Activated B cell treated with CpG ODN at 0.5 μM for 24 hours (primary cell): Measurements from ENCODE around the gene ONECUT3. TPM values are rescaled to one million over a fixed set of nuclear protein-coding genes. Genes with fewer than 3 reads are reported as not detected.

Source experiments
- ATAC-seq: fragments of 200-7000 bp; cut with Tn5 transposase; one replicate; pipeline ENCODE4 v1.10.0; 2021; ENCODE audit warnings: low read depth, mild to moderate bottlenecking, moderate library complexity
- CTCF ChIA-PET: fragments of 350-600 bp; sonication (Branson Sonifier 250); formaldehyde crosslinking; loops from one replicate; lab custom pipeline; 2021; ENCODE audit warnings: antibody characterized with exemption; lab: Charles Lee
- POLR2A ChIA-PET: fragments of 350-600 bp; sonication (Branson Sonifier 250); formaldehyde crosslinking; loops from one replicate; lab custom pipeline; 2021; ENCODE audit warnings: antibody characterized with exemption; lab: Charles Lee
- DNase-seq: peaks from one replicate; pipeline ENCODE4 v3.0.0; 2022
- H3K27ac Mint-ChIP-seq: one replicate; pipeline ENCODE4 v1.8.0; 2020; ENCODE audit warnings: mixed read lengths
- H3K27me3 Mint-ChIP-seq: one replicate; pipeline ENCODE4 v1.8.0; 2021; ENCODE audit warnings: mixed read lengths
- H3K36me3 Mint-ChIP-seq: one replicate; pipeline ENCODE4 v1.8.0; 2021; ENCODE audit warnings: low read depth, mixed read lengths
- H3K4me1 Mint-ChIP-seq: one replicate; pipeline ENCODE4 v1.8.0; 2021; ENCODE audit warnings: mixed read lengths
- H3K4me3 Mint-ChIP-seq: one replicate; pipeline ENCODE4 v1.8.0; 2020; ENCODE audit warnings: mild to moderate bottlenecking, mixed read lengths
- H3K9me3 Mint-ChIP-seq: one replicate; pipeline ENCODE4 v1.8.0; 2020; ENCODE audit warnings: mixed read lengths
- intact Hi-C: fragments of 100-400 bp; cut with micrococcal nuclease; formaldehyde crosslinking; loops from one replicate; pipeline ENCODE4 v1.15.1; 2024
- total RNA-seq: library from RNA; stranded (reverse); gene quantifications from 2 replicates; pipeline ENCODE4 v1.2.3, GENCODE V29; 2022
- TF ChIP-seq, protein P1 (sequence below): fragments of 200-600 bp; IDR thresholded peaks from one replicate; pipeline ENCODE4 v1.8.0; 2022; ENCODE audit warnings: antibody characterized with exemption, mild to moderate bottlenecking

ONECUT3 gene
- total RNA-seq, 1 donor from 2014 or later, result not detected

DNA sequence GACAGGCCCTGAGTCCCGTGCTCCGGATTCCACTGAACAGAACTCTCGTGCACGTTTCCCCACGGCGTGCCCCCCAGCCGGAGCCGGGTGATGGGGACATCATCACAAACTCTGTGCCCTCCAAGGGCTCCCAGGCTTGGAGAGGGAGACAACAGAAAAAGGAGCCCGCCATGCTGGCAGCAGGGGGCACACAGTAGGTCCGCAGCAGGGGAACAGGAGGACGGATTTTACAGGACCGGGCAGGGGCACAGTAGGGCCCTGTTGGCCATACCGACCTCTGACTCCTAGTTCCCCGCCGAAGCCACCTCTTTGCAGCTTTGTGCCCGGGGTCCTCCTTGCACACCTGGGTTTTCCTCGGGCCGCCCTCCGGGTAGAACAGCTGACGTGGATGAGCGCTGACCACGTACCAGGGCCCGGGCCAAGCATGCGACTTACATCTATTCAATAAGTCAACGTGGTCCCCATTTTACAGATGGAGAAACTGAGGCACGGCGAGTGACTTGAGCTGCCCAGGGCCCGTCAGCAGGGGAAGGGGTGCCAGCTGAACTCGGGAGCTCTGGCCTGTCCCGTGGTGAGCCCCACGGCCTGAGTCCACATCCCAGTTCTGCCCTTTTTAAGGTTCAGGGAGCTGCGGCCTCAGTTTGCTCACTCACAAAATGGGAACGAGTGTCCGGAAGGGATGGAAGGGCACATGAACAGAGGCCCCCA, 10.2 kb upstream of the ONECUT3 start:
- TF ChIP-seq, protein P1, sequence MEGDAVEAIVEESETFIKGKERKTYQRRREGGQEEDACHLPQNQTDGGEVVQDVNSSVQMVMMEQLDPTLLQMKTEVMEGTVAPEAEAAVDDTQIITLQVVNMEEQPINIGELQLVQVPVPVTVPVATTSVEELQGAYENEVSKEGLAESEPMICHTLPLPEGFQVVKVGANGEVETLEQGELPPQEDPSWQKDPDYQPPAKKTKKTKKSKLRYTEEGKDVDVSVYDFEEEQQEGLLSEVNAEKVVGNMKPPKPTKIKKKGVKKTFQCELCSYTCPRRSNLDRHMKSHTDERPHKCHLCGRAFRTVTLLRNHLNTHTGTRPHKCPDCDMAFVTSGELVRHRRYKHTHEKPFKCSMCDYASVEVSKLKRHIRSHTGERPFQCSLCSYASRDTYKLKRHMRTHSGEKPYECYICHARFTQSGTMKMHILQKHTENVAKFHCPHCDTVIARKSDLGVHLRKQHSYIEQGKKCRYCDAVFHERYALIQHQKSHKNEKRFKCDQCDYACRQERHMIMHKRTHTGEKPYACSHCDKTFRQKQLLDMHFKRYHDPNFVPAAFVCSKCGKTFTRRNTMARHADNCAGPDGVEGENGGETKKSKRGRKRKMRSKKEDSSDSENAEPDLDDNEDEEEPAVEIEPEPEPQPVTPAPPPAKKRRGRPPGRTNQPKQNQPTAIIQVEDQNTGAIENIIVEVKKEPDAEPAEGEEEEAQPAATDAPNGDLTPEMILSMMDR, result no peak
- DNase-seq, result no peak
- no peak for ATAC-seq
- H3K4me3 Mint-ChIP-seq, result no peak overlapping the region
- H3K27me3 Mint-ChIP-seq, result peaks cover 18% of the 10 kb centered on the region
- H3K9me3 Mint-ChIP-seq, result peaks cover 5% of the 10 kb centered on the region
- intact Hi-C loops, result no loop called here
- CTCF ChIA-PET, result no interaction called here
- H3K36me3 Mint-ChIP-seq, result no peaks in the 10 kb centered on the region
- POLR2A ChIA-PET, result no interaction called here
- H3K4me1 Mint-ChIP-seq, result peaks cover 13% of the 10 kb centered on the region
- no peak overlapping the region for H3K27ac Mint-ChIP-seq

GRCh38 chr19:1744133-1744665, 9.1 kb upstream of the ONECUT3 start:
- H3K4me3 Mint-ChIP-seq, result no peak overlapping the region
- H3K27ac Mint-ChIP-seq, result no peak overlapping the region
- intact Hi-C loops, result no loop called here

GRCh38 chr19:1744822-1745563, 8.3 kb upstream of the ONECUT3 start:
- CTCF ChIA-PET, result no interaction called here
- Mint-ChIP-seq H3K4me1 (peaks cover 15% of the 10 kb centered on the region), H3K9me3 (peaks cover 5% of the 10 kb centered on the region), H3K36me3 (no peaks in the 10 kb centered on the region), H3K27ac (no peak overlapping the region), H3K4me3 (no peak overlapping the region), H3K27me3 (peaks cover 16% of the 10 kb centered on the region)
- no peak for DNase-seq
- intact Hi-C loops, result no loop called here
- POLR2A ChIA-PET, result no interaction called here
- TF ChIP-seq, protein P1, result no peak
- no peak for ATAC-seq

More at GRCh38 chr19:1744133-1744665, 9.1 kb upstream of the ONECUT3 start:
- Mint-ChIP-seq H3K9me3 (peaks cover 5% of the 10 kb centered on the region), H3K27me3 (peaks cover 15% of the 10 kb centered on the region), H3K36me3 (no peaks in the 10 kb centered on the region), H3K4me1 (peaks cover 13% of the 10 kb centered on the region)
- ChIA-PET POLR2A (no interaction called here), CTCF (no interaction called here)
- ATAC-seq (no peak), DNase-seq (no peak)
- TF ChIP-seq, protein P1, result no peak

GRCh38 chr19:1745589-1746031, 7.7 kb upstream of the ONECUT3 start:
- Mint-ChIP-seq H3K4me3 (no peak overlapping the region), H3K27me3 (peaks cover 20% of the 10 kb centered on the region), H3K36me3 (no peaks in the 10 kb centered on the region), H3K9me3 (no peaks in the 10 kb centered on the region), H3K4me1 (peaks cover 18% of the 10 kb centered on the region), H3K27ac (no peak overlapping the region)
- POLR2A ChIA-PET, result no interaction called here
- ATAC-seq (no peak), DNase-seq (no peak)
- intact Hi-C loops, result no loop called here
- CTCF ChIA-PET, result no interaction called here
- TF ChIP-seq, protein P1, result no peak
